HG03108 (cell line): Measurements from ENCODE around the gene POTEG.
"Not testable (repeated sequence)": the region's sequence is repeated elsewhere in the genome, so short reads cannot be mapped to it uniquely, and the experiment has no call there.

Experiments
- ATAC-seq: cut with Tn5 transposase; IDR thresholded peaks from one replicate; pipeline ENCODE4 v1.9.1; 2021; ENCODE audit warnings: moderate library complexity; ENCODE audit not compliant: unreplicated experiment

POTEG gene

GRCh38 chr14:19374451-19374903, 59.7 kb downstream of the POTEG start:
- ATAC-seq, result not testable (repeated sequence)

- not testable (repeated sequence) for ATAC-seq
These were observed 61.2 kb downstream of the POTEG start for GRCh38 chr14:19372813-19373500.

GRCh38 chr14:19371767-19372166, 62.4 kb downstream of the POTEG start:
- not testable (repeated sequence) for ATAC-seq

GRCh38 chr14:19362803-19363202, 71.3 kb downstream of the POTEG start:
- ATAC-seq, result not testable (repeated sequence)

GRCh38 chr14:19362323-19362722, 71.8 kb downstream of the POTEG start:
- not testable (repeated sequence) for ATAC-seq

- ATAC-seq, result not testable (repeated sequence)
These were observed 72.4 kb downstream of the POTEG start for GRCh38 chr14:19361636-19362253.

- ATAC-seq, result not testable (repeated sequence)
These were observed 73.1 kb downstream of the POTEG start for GRCh38 chr14:19360937-19361635.
